Skin epidermis (tissue), 12 donors: ENCODE results near the gene NFKBIL1.
"Not testable (repeated sequence)": the region's sequence is repeated elsewhere in the genome, so short reads cannot be mapped to it uniquely, and the experiment has no call there.

Source experiments
- H3K27ac ChIP-seq, 21 experiments: fragments of 200-600 bp; sonication (generic) in 11 of 21; one replicate each; pipeline ENCODE4 v1.5.0; 2020; ENCODE audit warnings: mild to moderate bottlenecking in 3 of 21, inconsistent platforms in 2 of 21, moderate library complexity in 2 of 21
- H3K4me3 ChIP-seq, 7 experiments: fragments of 200-600 bp; sonication (generic) in 2 of 7; one replicate each; pipeline ENCODE4 v1.5.0; 2020; ENCODE audit warnings: inconsistent platforms in 2 of 7, mild to moderate bottlenecking in 2 of 7, moderate library complexity in 1 of 7

NFKBIL1 gene

DNA sequence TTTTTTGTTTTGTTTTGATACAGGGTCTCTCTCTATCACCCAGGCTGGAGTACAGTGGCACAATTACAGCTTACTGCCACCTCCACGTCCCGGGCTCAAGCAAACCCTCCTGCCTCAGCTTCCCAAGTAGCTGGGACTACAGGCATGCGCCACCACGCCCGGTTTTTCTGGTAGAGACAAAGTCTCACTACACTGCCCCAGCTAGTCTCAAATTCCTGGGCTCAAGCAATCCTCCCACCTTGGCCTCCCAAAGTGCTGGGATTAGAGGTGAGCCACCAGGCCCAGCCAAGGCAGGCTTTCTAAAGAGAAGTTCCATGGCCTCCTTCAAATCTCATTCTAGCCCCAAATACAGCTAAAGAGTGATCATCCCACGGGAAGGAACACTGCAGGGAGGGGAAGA, 13.4 kb upstream of the NFKBIL1 start:
- H3K4me3 ChIP-seq: no peak overlapping the region
- H3K27ac ChIP-seq: no peak overlapping the region

DNA sequence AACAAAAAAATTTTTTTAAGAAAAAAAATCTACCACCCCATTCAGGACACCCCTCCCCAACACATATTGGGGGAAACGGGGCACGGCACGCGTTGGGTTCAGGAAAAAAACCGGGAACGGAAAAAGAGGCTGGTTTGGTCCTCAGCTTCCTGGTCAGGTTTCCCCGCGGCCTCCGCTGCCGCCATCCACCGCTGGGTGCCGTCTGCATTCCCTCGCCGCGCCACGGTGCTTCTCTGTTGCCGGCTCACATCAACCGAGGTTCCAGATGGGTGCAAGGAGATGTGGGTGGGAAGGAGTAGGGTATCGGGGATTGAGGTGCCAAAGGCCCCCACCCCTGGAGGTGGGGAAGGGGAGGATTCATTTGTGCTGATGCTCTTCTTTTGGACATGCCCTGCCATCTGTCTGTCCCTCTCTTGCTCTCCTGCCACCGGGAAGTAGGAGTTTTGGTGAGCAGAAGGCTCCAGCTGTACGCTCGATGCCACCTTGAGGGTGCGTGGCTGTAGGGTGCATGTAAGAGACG, 12.8 kb upstream of the NFKBIL1 start:
- Histone ChIP-seq H3K4me3 (no peak overlapping the region), H3K27ac (no peak overlapping the region)

DNA sequence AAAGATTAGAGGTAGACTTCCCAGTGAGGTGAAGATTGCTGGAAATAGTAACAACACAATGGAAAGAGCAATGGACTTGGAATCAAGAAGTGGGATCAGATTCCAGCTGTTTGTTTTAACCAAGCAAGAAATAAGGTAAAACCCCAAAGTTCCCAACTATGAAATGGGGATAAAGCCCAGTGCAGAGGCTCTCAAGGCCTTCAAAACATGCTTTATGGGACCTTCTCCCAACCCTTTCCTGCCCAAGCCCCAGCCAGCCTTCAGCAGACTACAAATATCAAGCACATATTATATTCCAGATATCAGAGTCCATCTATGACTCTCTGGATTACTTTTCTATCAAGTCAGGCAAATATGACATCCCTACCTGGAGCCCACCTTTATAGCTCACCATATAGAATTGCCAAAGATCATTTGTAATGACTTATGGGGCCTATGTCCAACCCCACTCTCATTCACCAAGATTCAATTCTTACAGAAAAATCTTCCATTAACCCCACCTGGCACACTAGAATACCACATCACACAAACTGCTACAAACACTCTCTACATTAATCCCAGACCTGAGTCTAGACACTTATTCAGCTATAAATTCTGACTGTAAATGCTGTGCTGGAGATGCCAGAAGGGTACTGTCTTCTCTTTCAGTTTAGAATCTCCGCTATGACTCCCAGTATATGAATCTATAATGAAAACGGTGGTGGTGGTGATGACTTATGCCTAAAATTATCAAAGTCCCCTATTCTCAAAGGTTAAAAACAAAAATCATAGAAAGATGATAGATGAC, 11.7 kb upstream of the NFKBIL1 start:
- no peak overlapping the region for H3K27ac ChIP-seq
- H3K4me3 ChIP-seq: no peak overlapping the region

DNA sequence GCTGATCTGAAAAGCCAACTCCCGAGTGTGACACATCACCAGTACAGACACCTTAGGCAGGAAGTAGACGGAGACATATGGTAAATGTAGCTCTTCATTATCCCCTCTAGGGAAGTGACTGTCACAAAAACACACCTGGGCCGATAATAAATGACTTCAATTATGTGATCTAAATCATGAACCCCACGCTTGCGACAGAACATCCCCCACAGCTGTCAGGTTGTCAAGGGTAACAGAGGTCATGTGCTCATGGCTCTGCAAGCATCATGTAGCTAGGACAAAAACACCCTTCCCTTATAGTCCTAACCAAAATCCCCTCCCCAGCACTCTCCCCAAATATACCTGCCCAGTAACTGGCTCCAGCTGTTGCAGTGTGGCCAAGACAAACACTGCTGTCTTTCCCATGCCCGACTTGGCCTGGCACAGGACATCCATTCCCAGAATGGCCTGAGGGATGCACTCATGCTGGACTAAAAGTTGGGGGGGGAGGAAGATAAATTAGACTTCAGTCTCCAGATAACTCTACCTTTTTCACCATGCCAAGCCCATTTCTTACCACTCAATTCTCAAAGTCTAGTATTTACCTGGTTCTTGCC, 8.5 kb upstream of the NFKBIL1 start:
- H3K27ac ChIP-seq: peak overlapping the region in 1 of 21 experiments; percentile 98
- H3K4me3 ChIP-seq: peak overlapping the region in 2 of 7 experiments; percentile 6 to 76

DNA sequence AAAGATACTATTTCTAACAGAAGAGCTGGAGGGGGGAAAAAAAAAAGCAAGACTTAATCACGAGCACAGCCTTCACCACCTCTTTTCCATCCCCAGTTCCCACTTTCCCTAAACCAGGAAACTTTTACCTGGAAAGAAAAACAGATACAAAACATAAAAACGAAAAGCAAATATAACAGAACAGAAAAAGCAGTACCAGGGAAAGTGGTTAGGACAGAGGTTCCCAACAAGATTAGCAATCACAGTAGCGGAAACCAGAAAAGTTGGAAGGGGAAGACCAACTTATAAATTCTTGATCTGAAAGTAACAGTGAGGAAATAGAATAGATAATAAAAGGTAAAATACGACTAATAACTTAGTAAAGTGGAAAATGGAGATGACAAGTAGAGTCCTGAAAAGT, 6.8 kb upstream of the NFKBIL1 start:
- peak overlapping the region in 19 of 21 experiments; percentile 81 to 99 (median 95) for H3K27ac ChIP-seq
- peak overlapping the region; percentile 49 to 82 (median 67) for H3K4me3 ChIP-seq

DNA sequence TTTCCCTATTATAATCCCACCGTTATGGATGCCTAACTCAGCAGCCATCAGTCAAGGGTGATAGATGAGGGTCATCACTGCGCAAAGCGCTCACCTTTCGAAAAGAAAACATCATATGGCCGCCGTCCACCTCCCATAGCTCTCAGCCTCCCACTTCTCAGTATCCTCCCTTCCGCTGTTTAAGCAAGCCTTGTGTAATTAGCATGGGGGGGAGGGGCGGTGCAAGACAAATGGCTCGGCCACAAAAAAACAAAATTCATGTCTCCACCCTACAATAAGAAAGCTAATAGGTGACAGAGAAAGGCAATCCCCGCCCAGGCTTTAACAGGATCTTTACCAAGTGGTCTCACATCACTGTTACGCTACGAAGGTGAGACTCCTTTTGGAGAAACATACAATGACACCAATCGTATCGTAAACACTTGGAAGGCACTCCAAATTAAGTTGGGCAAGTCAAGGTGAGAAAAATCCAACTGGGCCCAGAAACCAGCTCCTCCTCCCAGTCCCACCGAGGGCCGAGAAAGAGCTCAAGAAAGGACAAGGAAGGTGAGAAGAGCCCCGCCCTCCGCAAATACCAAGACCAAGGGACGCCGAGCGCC, 6.2 kb upstream of the NFKBIL1 start:
- H3K27ac ChIP-seq: peak overlapping the region; percentile 80 to 99 (median 95)

GRCh38 chr6:31541658-31542521, 5.5 kb upstream of the NFKBIL1 start, which contains the start of gene DDX39B:
TSS of gene DDX39B (minus strand) at chr6:31542003. CDS start at chr6:31540532, 1,471 bp downstream.
- H3K4me3 ChIP-seq: peak within 1 kb of the TSS; percentile 49 to 82 (median 67)
- H3K27ac ChIP-seq: peak within 1 kb of the TSS; percentile 80 to 99 (median 95)

More for the DNA sequence above, 6.2 kb upstream of the NFKBIL1 start:
- H3K4me3 ChIP-seq: peak overlapping the region; percentile 49 to 82 (median 67)

- H3K27ac ChIP-seq: no peak overlapping the region
These were observed 3.8 kb upstream of the NFKBIL1 start for GRCh38 chr6:31543639-31544038.

DNA sequence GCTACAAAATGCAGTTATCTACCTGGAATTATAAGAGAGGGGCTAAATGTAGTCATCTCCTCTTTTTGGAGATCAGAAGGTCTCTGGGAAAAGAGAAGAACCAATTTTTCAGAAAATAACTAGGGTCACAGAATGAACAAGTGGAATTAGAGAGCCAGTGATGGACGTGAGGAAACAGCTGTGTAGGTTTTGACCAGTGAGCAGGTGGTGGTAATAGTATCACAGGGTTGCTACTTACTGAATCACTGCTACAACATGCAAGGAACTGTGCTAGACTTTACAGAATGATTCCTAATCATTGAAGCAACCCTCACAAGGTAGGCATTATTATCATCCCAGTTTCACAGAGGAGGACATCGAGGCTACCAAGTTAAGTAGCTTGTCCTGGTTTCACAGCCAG, 2.7 kb upstream of the NFKBIL1 start:
- H3K27ac ChIP-seq: no peak overlapping the region
- no peak overlapping the region for H3K4me3 ChIP-seq

More at GRCh38 chr6:31543639-31544038, 3.8 kb upstream of the NFKBIL1 start:
- H3K4me3 ChIP-seq: no peak overlapping the region

DNA sequence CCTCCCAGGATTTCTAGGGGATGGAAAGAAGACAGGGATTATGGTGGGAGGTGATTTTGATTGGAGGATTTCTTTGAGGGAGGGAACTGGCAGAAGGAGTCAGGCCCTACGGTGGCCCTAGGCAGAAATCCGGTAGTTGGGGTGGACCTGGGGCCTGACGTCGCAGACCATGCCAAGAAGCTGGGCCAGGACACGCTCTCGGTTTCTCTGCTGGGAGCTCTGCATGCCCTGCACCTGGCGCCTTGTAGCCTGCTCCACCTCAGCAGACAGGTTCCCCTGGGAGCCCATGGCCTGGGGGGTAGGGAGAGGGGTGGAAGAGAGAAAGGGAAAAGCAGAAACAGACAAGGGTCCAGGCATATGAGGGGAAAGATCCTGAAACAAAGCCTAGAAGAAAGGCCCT, 2.1 kb upstream of the NFKBIL1 start:
- no peak overlapping the region for H3K4me3 ChIP-seq
- H3K27ac ChIP-seq: no peak overlapping the region

- Histone ChIP-seq H3K4me3 (peak within 1 kb of the TSS; percentile 26 to 44 (median 34)), H3K27ac (peak within 1 kb of the TSS in 20 of 21 experiments; percentile 66 to 95 (median 83))
These were observed 960 bp upstream of the NFKBIL1 start, which contains the start of gene ATP6V1G2 for GRCh38 chr6:31546339-31546957. TSS of gene ATP6V1G2 (minus strand) at chr6:31546608. CDS start at chr6:31546559, 49 bp downstream.

- H3K4me3 ChIP-seq: peak overlapping the region; percentile 26 to 44 (median 34)
- H3K27ac ChIP-seq: peak overlapping the region in 20 of 21 experiments; percentile 66 to 95 (median 83)
These were observed 527 bp downstream of the NFKBIL1 start for GRCh38 chr6:31547727-31548543.

- Histone ChIP-seq H3K27ac (peak overlapping the region in 16 of 21 experiments; percentile 66 to 95 (median 84)), H3K4me3 (peak overlapping the region in 1 of 7 experiments; percentile 43)
These were observed 1.1 kb downstream of the NFKBIL1 start for GRCh38 chr6:31548544-31548873.

DNA sequence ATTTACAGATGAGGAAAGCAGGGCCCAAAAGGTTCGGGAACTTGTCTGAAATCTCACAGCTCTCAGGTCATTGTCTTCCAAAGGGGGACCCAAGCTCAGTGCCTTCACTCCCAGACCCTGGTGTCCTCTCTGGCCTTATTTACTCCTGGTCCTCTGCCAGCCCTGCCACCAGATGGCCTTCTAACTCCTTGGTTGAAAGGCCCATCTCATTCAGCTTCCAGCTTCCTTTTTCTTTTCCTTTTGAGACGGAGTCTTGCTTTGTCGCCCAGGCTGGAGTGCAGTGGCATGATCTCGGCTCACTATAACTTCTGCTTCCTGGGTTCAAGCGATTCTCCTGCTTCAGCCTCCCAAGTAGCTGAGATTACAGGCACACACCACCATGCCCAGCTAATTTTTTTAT, 4.0 kb downstream of the NFKBIL1 start:
- H3K27ac ChIP-seq, H3K4me3 ChIP-seq: not testable (repeated sequence)

DNA sequence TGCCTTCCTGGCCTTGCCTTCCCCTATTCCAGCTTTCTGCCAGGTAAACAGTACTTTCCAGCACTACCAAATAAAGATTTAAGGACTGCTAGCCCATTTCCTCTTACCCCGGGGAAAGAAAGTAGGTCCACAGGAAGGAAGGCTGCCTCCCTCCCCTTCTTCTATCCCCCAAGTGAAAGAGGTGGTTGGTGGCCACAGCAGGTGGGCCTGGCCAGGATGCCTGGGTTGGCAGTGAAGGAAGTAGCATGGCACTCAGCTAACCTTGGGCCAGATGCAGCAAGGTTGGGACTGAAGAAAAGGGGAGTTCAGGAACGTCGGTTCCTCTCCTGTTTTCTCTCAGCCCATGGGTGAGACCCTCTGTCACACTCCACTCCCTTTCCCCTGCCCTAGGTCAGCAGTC, 8.9 kb downstream of the NFKBIL1 start:
- peak overlapping the region in 5 of 21 experiments; percentile 5 to 59 (median 47) for H3K27ac ChIP-seq
- H3K4me3 ChIP-seq: no peak overlapping the region

GRCh38 chr6:31557443-31558317, 10.3 kb downstream of the NFKBIL1 start:
- H3K4me3 ChIP-seq: no peak overlapping the region
- H3K27ac ChIP-seq: peak overlapping the region in 18 of 21 experiments; percentile 2 to 89 (median 73)

- Histone ChIP-seq H3K4me3 (peak overlapping the region in 1 of 7 experiments; percentile 12), H3K27ac (peak overlapping the region in 19 of 21 experiments; percentile 2 to 89 (median 71))
These were observed 10.9 kb downstream of the NFKBIL1 start for GRCh38 chr6:31558318-31558625.
